HG03378 (cell line): ENCODE data around the gene COL24A1.
"Not testable (repeated sequence)": the region's sequence is repeated elsewhere in the genome, so short reads cannot be mapped to it uniquely, and the experiment has no call there.

Source experiments
- ATAC-seq: cut with Tn5 transposase; IDR thresholded peaks from one replicate; pipeline ENCODE4 v1.9.1; 2021; ENCODE audit warnings: mild to moderate bottlenecking, moderate library complexity; ENCODE audit not compliant: unreplicated experiment

The COL24A1 gene

GRCh38 chr1:85824066-85824840 lies 332.3 kb downstream of the COL24A1 start:
- no peak for ATAC-seq

GRCh38 chr1:85822696-85823095 lies 333.9 kb downstream of the COL24A1 start:
- ATAC-seq, result no peak

GRCh38 chr1:85818371-85818770 lies 338.2 kb downstream of the COL24A1 start:
- ATAC-seq, result no peak

- no peak for ATAC-seq
These were observed 340.0 kb downstream of the COL24A1 start for GRCh38 chr1:85816606-85817005.

GRCh38 chr1:85815906-85816305 lies 340.7 kb downstream of the COL24A1 start:
- ATAC-seq, result no peak

GRCh38 chr1:85806236-85806965 lies 350.2 kb downstream of the COL24A1 start:
- no peak for ATAC-seq

- ATAC-seq, result no peak
These were observed 355.1 kb downstream of the COL24A1 start for GRCh38 chr1:85801520-85801919.

GRCh38 chr1:85799737-85800136 lies 356.8 kb downstream of the COL24A1 start:
- no peak for ATAC-seq

- no peak for ATAC-seq
These were observed 358.2 kb downstream of the COL24A1 start for GRCh38 chr1:85798419-85798818.

- ATAC-seq, result not testable (repeated sequence)
These were observed 379.6 kb downstream of the COL24A1 start for GRCh38 chr1:85777021-85777420.

- no peak for ATAC-seq
These were observed 393.8 kb downstream of the COL24A1 start for GRCh38 chr1:85762804-85763203.

GRCh38 chr1:85756864-85757263 lies 399.7 kb downstream of the COL24A1 start:
- ATAC-seq, result no peak

GRCh38 chr1:85748120-85748519 lies 408.5 kb downstream of the COL24A1 start:
- no peak for ATAC-seq

- no peak for ATAC-seq
These were observed 409.8 kb downstream of the COL24A1 start for GRCh38 chr1:85746777-85747176.

- no peak for ATAC-seq
These were observed 412.8 kb downstream of the COL24A1 start for GRCh38 chr1:85743814-85744213.

GRCh38 chr1:85734931-85735330 lies 421.6 kb downstream of the COL24A1 start:
- no peak for ATAC-seq

GRCh38 chr1:85718678-85719340 lies 437.8 kb downstream of the COL24A1 start:
- no peak for ATAC-seq

GRCh38 chr1:85714418-85715114 lies 442.0 kb downstream of the COL24A1 start:
- not testable (repeated sequence) for ATAC-seq

- no peak for ATAC-seq
These were observed 447.7 kb downstream of the COL24A1 start for GRCh38 chr1:85708829-85709227.

- peak; percentile 86 for ATAC-seq
These were observed 448.4 kb downstream of the COL24A1 start, which contains the start of gene ZNHIT6 for GRCh38 chr1:85707990-85708828. ZNHIT6 (minus strand) TSS chr1:85708433; CDS start chr1:85708284, 149 bp downstream.
